Activated CD4-positive, alpha-beta T cell treated with anti-CD3 and anti-CD28 coated beads for 36 hours (primary cell): ENCODE measurements around the gene CDH4. TPM values are rescaled to one million over a fixed set of nuclear protein-coding genes. Genes with fewer than 3 reads are reported as not detected.

Experiments
- ATAC-seq: fragments of 200-7000 bp; cut with Tn5 transposase; one replicate; pipeline ENCODE4 v1.10.0; 2021; ENCODE audit warnings: mild to moderate bottlenecking, moderate library complexity
- CTCF ChIA-PET: fragments of 350-600 bp; sonication (Branson Sonifier 250); formaldehyde crosslinking; loops from one replicate; lab custom pipeline; 2021; ENCODE audit warnings: antibody characterized with exemption; lab: Charles Lee
- POLR2A ChIA-PET: fragments of 350-600 bp; sonication (Branson Sonifier 250); formaldehyde crosslinking; loops from one replicate; lab custom pipeline; 2021; ENCODE audit warnings: antibody characterized with exemption, inconsistent platforms; lab: Charles Lee
- DNase-seq: peaks from one replicate; pipeline ENCODE4 v3.0.0-alpha.2; 2020
- H3K27ac Mint-ChIP-seq: one replicate; pipeline ENCODE4 v1.8.0; 2021; ENCODE audit warnings: mixed read lengths
- H3K27me3 Mint-ChIP-seq: one replicate; pipeline ENCODE4 v1.8.0; 2021; ENCODE audit warnings: mixed read lengths
- H3K36me3 Mint-ChIP-seq: one replicate; pipeline ENCODE4 v1.8.0; 2021; ENCODE audit warnings: low read depth, mixed read lengths
- H3K4me1 Mint-ChIP-seq: one replicate; pipeline ENCODE4 v1.8.0; 2021; ENCODE audit warnings: mixed read lengths
- H3K4me3 Mint-ChIP-seq: one replicate; pipeline ENCODE4 v1.8.0; 2021; ENCODE audit warnings: mild to moderate bottlenecking, moderate library complexity, mixed read lengths
- H3K9me3 Mint-ChIP-seq: one replicate; pipeline ENCODE4 v1.8.0; 2021; ENCODE audit warnings: low read depth, mixed read lengths
- intact Hi-C, 2 experiments: fragments of 100-400 bp; cut with DNase I in 1 of 2; cut with micrococcal nuclease in 1 of 2; formaldehyde crosslinking; loops; one replicate each; pipeline versions ENCODE4 v1.14.2 to v1.15.1; 2022 to 2024; cut with DNase I, micrococcal nuclease
- total RNA-seq, 2 experiments: library from RNA; stranded (reverse); gene quantifications; one replicate each; pipeline ENCODE4 v1.2.3, GENCODE V29; 2021

The CDH4 gene
- total RNA-seq, 2 experiments from 2014 or later: not detected

DNA sequence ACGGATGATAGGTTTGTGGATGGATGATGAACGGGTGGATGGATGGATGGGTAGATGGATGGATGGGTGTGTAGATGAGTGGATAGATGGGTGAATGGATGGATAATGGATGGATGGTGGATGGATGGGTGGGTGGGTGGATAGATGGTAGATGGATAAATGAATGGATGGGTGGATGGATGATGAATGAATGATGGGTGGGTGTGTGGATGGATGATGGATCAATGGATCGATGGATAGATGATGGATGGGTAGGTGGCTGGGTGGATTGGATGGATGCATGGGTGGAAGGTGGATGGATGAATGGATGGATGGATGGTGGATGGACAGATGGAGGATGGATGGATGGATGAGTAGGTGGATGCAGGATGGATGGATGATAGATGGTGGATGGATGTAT, 419.5 kb downstream of the CDH4 start:
- ATAC-seq (no peak), DNase-seq (no peak)
- H3K27me3 Mint-ChIP-seq: no peaks in the 10 kb centered on the region
- ChIA-PET CTCF (no interaction called here), POLR2A (no interaction called here)
- H3K9me3 Mint-ChIP-seq: no peaks in the 10 kb centered on the region
- no peak overlapping the region for H3K4me3 Mint-ChIP-seq
- no peaks in the 10 kb centered on the region for H3K4me1 Mint-ChIP-seq
- H3K36me3 Mint-ChIP-seq: no peaks in the 10 kb centered on the region
- H3K27ac Mint-ChIP-seq: no peak overlapping the region
- intact Hi-C loops: no loop called here

DNA sequence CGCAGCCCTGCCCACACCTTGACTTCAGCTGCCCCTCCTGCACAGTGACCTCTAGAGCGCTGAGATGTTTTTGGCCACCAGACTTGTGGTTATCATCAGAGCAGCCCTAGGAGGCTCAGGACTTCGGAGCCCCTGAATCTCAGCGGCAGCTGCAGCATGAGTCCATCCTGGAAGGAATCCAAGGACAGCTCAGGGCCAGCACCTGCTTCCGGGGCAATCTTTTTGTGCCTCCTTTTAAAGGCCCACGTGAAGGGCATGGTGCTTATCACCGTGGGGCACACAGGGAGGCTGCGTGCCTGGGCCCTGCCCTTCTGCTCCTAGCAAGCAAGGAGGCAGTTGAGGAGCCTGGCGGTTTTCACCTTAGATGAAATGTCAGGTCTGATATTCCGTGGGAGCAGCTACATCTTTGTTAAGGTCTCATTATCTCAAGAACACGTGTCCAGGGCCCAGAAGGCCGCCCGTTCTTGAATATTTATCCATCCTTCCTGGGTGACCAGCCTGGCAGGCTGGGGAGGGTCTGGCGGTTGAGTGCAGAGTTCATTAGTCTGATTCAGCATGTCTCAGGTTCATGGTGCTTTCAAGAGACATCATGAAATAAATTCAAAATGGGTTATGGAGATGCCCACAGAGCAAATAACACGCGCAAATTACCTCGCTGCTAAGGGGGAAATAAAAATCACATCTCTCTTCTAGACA, 421.2 kb downstream of the CDH4 start:
- no peaks in the 10 kb centered on the region for H3K27me3 Mint-ChIP-seq
- no peaks in the 10 kb centered on the region for H3K4me1 Mint-ChIP-seq
- ChIA-PET CTCF (no interaction called here), POLR2A (no interaction called here)
- no peak for ATAC-seq
- DNase-seq: no peak
- H3K36me3 Mint-ChIP-seq: no peaks in the 10 kb centered on the region
- no peak overlapping the region for H3K4me3 Mint-ChIP-seq
- intact Hi-C loops: no loop called here
- H3K9me3 Mint-ChIP-seq: no peaks in the 10 kb centered on the region
- no peak overlapping the region for H3K27ac Mint-ChIP-seq

DNA sequence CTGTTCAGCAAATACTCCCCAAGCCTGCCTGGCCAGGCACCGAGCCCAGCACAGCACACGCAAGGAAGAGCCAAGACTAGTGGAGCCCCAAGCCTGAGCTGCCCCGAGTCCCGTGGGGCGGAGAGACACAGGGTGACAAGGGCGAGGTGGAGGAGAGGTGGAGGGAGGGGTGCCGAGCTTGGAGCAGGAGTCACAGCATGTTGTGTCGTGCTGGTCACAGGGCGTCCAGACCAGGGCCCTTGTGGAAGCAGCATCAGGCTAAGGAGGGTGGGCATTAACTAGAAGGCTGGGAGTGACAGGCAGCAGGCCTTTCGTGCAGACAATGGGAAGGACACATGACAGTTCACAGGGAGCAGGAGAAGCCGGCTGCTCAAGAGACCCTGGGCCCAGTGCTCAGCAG, 422.1 kb downstream of the CDH4 start:
- intact Hi-C loops: no loop called here
- H3K36me3 Mint-ChIP-seq: no peaks in the 10 kb centered on the region
- no peaks in the 10 kb centered on the region for H3K27me3 Mint-ChIP-seq
- H3K27ac Mint-ChIP-seq: no peak overlapping the region
- H3K9me3 Mint-ChIP-seq: no peaks in the 10 kb centered on the region
- POLR2A ChIA-PET: no interaction called here
- CTCF ChIA-PET: no interaction called here
- H3K4me3 Mint-ChIP-seq: no peak overlapping the region
- ATAC-seq (no peak), DNase-seq (no peak)
- H3K4me1 Mint-ChIP-seq: no peaks in the 10 kb centered on the region

DNA sequence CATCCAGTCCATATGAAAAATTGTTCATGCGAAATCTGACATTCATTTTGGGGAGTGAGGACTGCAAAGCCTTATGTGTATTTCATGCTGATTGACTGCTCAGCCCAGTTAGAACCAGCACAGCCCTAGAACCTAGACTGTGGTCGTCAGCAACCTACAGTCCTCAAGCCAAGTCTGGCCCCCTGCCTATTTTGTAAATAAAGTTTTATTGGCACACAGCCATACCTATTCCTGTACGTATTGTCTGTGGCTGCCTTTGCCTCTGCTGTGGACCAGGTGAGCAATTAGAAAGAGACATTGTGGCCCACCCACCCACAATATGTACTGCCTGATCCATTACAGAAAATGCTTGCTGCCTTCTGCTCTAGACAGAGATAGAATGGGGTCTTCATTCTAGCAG, 422.6 kb downstream of the CDH4 start:
- intact Hi-C loops: no loop called here
- Mint-ChIP-seq H3K4me3 (no peak overlapping the region), H3K9me3 (no peaks in the 10 kb centered on the region), H3K36me3 (no peaks in the 10 kb centered on the region), H3K27me3 (no peaks in the 10 kb centered on the region), H3K4me1 (no peaks in the 10 kb centered on the region), H3K27ac (no peak overlapping the region)
- ATAC-seq (no peak), DNase-seq (no peak)
- ChIA-PET CTCF (no interaction called here), POLR2A (no interaction called here)

DNA sequence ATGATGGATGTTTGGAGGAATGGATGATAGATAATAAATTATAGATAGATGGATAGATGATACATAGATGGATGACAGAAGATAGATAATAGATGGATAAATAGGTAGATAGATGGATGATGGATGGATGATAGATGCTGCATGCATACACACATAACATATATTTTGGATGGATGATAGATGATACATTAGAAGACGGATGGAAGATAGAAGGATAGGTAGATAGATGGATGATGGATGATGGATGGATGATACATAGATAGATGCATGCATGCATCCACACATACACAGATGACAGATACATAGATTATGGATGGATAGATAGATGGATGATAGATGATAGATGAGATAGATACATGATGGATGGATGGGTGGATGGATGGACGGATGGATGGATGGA, 425.9 kb downstream of the CDH4 start:
- Mint-ChIP-seq H3K36me3 (no peaks in the 10 kb centered on the region), H3K4me1 (no peaks in the 10 kb centered on the region), H3K9me3 (no peaks in the 10 kb centered on the region), H3K4me3 (no peak overlapping the region), H3K27ac (no peak overlapping the region), H3K27me3 (no peaks in the 10 kb centered on the region)
- no peak for DNase-seq
- ChIA-PET POLR2A (no interaction called here), CTCF (no interaction called here)
- ATAC-seq: no peak
- intact Hi-C loops: no loop called here

DNA sequence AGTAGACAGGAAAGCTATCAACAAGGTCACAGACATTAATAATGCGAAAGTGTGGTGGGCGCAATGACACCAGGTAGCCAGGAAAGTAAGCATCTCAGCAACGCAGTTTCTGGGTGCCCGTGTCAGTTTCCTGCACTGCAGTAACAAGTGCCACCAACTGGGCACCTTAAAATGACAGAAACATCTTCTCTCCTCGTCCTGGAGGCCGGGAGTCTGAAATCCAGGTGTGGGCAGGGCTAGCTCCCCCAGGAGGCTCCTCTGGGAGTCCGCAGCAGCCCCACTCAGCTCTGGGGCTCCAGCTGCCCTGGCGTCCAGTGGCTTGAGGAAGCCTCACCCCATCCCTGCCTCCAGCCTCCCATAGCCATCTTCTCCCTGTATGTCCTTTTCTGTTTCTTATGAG, 426.4 kb downstream of the CDH4 start:
- no peaks in the 10 kb centered on the region for H3K27me3 Mint-ChIP-seq
- H3K36me3 Mint-ChIP-seq: no peaks in the 10 kb centered on the region
- ChIA-PET POLR2A (no interaction called here), CTCF (no interaction called here)
- no peaks in the 10 kb centered on the region for H3K9me3 Mint-ChIP-seq
- no peak overlapping the region for H3K4me3 Mint-ChIP-seq
- H3K27ac Mint-ChIP-seq: no peak overlapping the region
- ATAC-seq: no peak
- H3K4me1 Mint-ChIP-seq: no peaks in the 10 kb centered on the region
- DNase-seq: no peak
- intact Hi-C loops: no loop called here

DNA sequence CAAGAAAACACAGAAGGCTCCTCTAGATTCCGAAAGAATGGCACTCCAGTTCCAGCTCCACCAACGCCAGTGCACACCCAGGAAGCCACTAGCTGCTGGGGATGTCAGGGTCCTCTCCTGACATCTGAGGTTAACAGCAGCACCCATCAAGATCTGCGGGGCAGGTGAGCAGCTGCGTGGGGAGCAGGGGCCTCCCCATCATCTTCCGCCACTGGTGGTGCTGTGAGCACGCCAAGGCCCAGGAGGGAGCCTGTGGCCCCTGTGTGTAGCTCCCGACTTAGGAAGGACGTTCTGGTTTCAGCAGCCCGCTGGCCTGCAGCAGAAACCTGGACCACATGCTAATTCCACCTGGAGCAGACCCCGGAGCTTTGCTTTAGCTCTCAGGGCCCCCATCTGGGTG, 427.4 kb downstream of the CDH4 start:
- CTCF ChIA-PET: interaction anchor here (0.7 kb wide), 1 partner anchor 112 kb away, joined by 3 read pairs; no protein-coding TSS in a partner anchor
- no peaks in the 10 kb centered on the region for H3K27me3 Mint-ChIP-seq

DNA sequence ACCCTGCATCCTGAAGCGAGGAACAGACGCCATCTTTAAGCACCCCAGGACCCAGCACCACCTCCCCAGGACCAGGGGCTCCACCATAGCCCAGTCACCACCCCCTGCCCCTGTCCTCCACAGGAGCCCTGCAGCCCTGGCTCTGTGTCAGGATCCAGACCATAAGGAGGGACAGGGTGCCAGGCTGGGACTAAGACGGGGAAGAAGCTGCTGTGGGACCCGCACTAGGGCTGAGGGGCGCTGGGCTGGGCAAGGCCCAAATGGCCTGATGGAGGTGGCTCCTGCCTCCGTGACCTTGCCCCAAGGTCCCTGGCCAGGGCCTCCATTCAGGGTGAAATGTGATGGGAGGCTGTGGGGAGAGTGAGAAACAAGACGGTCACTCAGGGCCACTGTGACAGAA, 428.0 kb downstream of the CDH4 start:
- Mint-ChIP-seq H3K9me3 (no peaks in the 10 kb centered on the region), H3K4me3 (no peak overlapping the region), H3K27ac (no peak overlapping the region), H3K27me3 (no peaks in the 10 kb centered on the region), H3K4me1 (no peaks in the 10 kb centered on the region), H3K36me3 (no peaks in the 10 kb centered on the region)
- ATAC-seq (no peak), DNase-seq (no peak)
- CTCF ChIA-PET: interaction anchor here (0.7 kb wide), 1 partner anchor 112 kb away, joined by 3 read pairs; no protein-coding TSS in a partner anchor
- intact Hi-C loops: no loop called here
- POLR2A ChIA-PET: no interaction called here

More for the DNA sequence above, 427.4 kb downstream of the CDH4 start:
- ATAC-seq (no peak), DNase-seq (no peak)
- POLR2A ChIA-PET: no interaction called here
- Mint-ChIP-seq H3K9me3 (no peaks in the 10 kb centered on the region), H3K27ac (no peak overlapping the region), H3K36me3 (no peaks in the 10 kb centered on the region), H3K4me1 (no peaks in the 10 kb centered on the region), H3K4me3 (no peak overlapping the region)
- intact Hi-C loops: no loop called here

DNA sequence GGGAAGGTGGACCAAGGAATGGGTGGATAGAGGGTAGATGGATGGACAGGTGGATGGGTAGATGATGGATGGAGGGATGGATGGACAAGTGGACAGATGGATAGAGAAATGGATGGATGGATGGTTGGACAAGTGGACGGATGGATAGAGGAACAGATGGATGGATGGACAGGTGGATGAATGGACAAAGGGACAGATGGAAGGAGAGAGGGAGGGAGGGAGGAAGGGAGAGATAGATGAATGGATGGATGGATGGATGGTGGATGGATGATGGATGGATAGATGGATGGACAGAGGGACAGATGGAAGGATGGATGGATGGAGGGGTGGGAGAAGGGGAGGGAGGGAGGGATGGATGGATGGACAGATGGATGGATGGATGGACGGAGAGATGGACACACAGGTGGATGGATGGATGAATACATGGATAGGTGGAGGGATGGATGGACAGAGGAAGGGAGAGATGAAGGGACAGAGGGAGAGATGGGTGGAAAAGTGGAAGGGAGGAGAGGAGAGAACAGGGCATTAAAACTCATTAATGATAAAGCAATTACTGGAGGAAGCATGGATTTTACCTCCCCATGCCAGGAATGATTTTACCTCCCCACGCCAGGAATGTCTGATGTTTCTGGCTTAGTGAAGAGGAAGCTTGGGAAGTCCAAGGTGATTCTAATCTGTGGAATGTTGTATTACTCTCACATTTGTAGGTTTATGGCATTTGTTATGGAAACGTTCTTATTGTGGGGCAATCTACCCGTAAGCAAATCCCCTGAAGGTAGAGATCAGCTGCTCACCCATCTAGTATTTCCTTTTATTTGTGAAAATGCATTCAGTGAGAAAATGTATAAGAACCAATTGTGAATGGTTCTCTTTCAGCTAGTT, 430.3 kb downstream of the CDH4 start:
- no peak overlapping the region for H3K4me3 Mint-ChIP-seq

DNA sequence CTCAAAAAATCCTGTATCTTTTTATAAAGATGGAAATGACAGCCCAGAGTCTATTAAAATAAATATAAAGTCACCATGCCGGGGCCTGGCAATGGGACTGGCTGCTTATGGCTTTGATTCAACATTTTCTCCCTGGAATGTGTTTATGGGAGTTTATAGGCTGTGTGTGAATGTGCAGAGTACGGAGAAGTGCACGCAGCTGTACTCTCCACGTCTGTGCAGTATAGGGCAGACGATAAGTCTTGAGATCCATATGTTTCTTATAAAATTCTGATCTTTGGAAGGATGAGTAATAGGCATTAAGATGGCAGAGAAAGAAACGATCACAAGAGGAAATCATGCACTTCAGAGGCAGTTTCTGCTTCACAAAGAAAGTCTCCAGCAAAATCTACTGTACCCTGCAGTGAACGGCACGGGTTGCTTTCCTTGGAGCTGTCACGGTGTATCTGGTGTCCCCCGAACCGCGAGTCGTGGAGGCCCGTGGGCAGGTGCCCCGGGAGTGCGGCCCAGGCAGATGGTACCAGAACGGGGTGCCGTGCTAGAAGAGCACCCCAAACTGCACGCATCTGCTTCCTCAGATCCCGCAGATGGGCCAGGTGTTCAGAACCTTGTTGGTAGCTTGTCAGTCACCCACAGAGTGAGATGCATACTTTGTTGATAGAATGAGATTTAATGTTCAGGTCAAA, 431.1 kb downstream of the CDH4 start:
- ChIA-PET CTCF (no interaction called here), POLR2A (no interaction called here)
- ATAC-seq (no peak), DNase-seq (no peak)
- Mint-ChIP-seq H3K27ac (no peak overlapping the region), H3K4me3 (no peak overlapping the region), H3K36me3 (no peaks in the 10 kb centered on the region), H3K4me1 (no peaks in the 10 kb centered on the region), H3K27me3 (no peaks in the 10 kb centered on the region), H3K9me3 (no peaks in the 10 kb centered on the region)
- intact Hi-C loops: no loop called here

More for the DNA sequence above, 430.3 kb downstream of the CDH4 start:
- ATAC-seq (no peak), DNase-seq (no peak)
- H3K9me3 Mint-ChIP-seq: no peaks in the 10 kb centered on the region
- H3K4me1 Mint-ChIP-seq: no peaks in the 10 kb centered on the region
- H3K27me3 Mint-ChIP-seq: no peaks in the 10 kb centered on the region
- H3K36me3 Mint-ChIP-seq: no peaks in the 10 kb centered on the region
- intact Hi-C loops: no loop called here
- H3K27ac Mint-ChIP-seq: no peak overlapping the region
- POLR2A ChIA-PET: no interaction called here
- CTCF ChIA-PET: no interaction called here

DNA sequence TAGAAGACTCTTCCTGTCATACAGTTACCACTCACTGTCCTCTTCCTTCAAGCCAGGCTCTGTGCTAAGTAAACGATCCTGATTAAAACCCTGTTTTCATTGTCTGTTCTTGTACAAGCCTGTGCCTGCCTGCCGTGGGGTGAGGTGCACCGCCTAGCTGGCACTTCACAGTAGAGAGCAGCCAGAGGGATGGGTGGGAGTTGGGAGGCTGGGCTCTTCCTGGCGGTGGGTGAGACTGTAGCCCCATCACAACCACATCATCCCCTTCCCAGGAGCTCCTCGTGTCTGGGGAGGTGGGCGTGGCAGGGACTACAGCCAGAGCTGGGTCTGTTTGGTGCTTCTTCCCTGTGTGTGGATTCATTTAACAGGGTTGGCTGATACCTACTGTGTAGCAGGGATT, 431.7 kb downstream of the CDH4 start:
- no peak for DNase-seq
- Mint-ChIP-seq H3K27ac (no peak overlapping the region), H3K4me3 (no peak overlapping the region), H3K36me3 (no peaks in the 10 kb centered on the region), H3K4me1 (no peaks in the 10 kb centered on the region), H3K9me3 (no peaks in the 10 kb centered on the region), H3K27me3 (no peaks in the 10 kb centered on the region)
- no peak for ATAC-seq
- CTCF ChIA-PET: no interaction called here
- POLR2A ChIA-PET: no interaction called here
- intact Hi-C loops: no loop called here
